ENCODE results near the gene POMZP3.
"Not testable (repeated sequence)": the region's sequence is repeated elsewhere in the genome, so short reads cannot be mapped to it uniquely, and the experiment has no call there.

GRCh38 chr7:76561342-76561741, 65.7 kb downstream of the POMZP3 start:
- TF ChIP-seq CTCF (IDR thresholded peaks at IDR 0.05; ENCODE audit: extremely low read depth in 1 of 2, insufficient read depth in 1 of 2, low read depth in 1 of 2, low read length in 2 of 2); POLR2A (IDR thresholded peaks at IDR 0.05; ENCODE audit: low read depth, low read length); MAX (IDR thresholded peaks at IDR 0.05; ENCODE audit: insufficient read depth, insufficient read length); JUN (IDR thresholded peaks at IDR 0.05; ENCODE audit: borderline replicate concordance, insufficient read depth, insufficient read length, low read depth); FOS (IDR thresholded peaks at IDR 0.05; ENCODE audit: borderline replicate concordance, insufficient read depth, low read length); EZH2 (IDR thresholded peaks at IDR 0.05; ENCODE audit: borderline replicate concordance, low read depth, low read length, severe bottlenecking); POLR2AphosphoS5 (IDR thresholded peaks at IDR 0.05; ENCODE audit: insufficient read depth, low read depth, low read length): not testable (repeated sequence)
